ENCODE results near the gene FANCE.
"Not testable (repeated sequence)": the region's sequence is repeated elsewhere in the genome, so short reads cannot be mapped to it uniquely, and the experiment has no call there.

Gene FANCE

GRCh38 chr6:35435074-35435837, 16.9 kb upstream of the FANCE start:
- TF ChIP-seq ZFX (IDR thresholded peaks at IDR 0.05; ENCODE audit: borderline replicate concordance): no peak
- no peak for TF ChIP-seq CTCF (IDR thresholded peaks at IDR 0.05)
- no peak overlapping the region for H3K27ac ChIP-seq

DNA sequence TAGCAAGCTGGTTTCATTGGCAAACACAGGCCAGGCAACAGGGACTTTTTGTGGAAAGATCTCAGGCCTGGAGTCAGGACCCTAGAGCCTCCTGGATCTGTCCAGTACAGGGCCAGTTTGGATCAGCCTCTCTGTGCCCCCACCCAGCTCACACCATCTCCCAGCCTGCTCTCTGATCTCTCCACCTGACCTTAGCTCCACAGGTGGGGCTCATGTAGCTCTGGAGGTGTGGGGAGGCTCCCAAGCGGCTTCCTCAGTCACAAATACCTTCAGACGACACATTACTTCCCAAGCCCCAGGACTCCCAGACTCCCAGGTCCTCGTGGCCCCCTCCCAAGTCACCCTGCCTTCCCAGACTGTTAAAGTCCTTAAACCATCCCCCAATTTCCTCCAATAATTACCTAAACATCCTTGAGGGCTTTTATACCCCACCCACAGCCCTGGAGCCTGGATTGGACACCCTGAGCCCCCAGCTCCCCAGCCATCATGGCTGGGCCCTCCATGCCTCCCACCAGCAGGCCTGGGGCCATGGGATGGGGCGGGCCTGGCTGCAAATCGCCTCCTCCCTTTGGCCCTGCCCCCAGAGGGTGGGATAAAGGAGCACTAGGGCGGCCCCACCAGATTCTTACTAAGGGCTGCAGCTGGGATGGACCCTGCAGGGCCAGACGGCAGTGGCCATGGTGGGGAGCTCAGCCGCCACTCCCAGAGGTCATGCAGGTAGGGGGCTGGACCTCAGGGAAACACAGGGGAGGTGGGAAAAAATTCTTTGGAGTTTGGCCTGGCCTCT, 15.9 kb upstream of the FANCE start:
- no peak overlapping the region for H3K27ac ChIP-seq
- TF ChIP-seq CTCF (IDR thresholded peaks at IDR 0.05): no peak
- no peak for TF ChIP-seq ZFX (IDR thresholded peaks at IDR 0.05; ENCODE audit: borderline replicate concordance)

- H3K27ac ChIP-seq: not testable (repeated sequence)
Measured at GRCh38 chr6:35438378-35439065, 13.6 kb upstream of the FANCE start.

- H3K27ac ChIP-seq: no peak overlapping the region
- TF ChIP-seq CTCF (IDR thresholded peaks at IDR 0.05) (no peak), ZFX (IDR thresholded peaks at IDR 0.05; ENCODE audit: borderline replicate concordance) (no peak)
Measured at GRCh38 chr6:35439308-35439707, 12.8 kb upstream of the FANCE start.

DNA sequence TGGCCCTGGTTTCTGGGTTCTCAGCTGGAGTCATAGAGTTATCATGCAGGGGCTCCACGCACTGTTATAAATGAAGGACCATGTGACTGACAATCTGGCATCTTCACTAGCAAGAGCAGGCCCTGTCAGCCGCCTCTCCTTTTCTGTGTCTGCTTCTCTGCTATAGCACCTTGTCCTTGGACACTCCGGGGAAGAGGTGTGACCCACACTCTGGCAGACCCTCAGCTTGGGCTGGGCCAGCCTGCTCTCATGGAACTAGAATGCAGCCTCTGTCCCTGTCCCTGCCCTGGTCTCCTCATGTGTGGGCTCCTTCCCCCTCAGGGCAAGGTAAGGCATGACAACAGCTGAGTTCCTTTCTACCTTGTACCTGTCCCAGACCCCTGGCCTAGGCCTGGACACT, 10.9 kb upstream of the FANCE start:
- TF ChIP-seq ZFX (IDR thresholded peaks at IDR 0.05; ENCODE audit: borderline replicate concordance): no peak
- TF ChIP-seq CTCF (IDR thresholded peaks at IDR 0.05): no peak

DNA sequence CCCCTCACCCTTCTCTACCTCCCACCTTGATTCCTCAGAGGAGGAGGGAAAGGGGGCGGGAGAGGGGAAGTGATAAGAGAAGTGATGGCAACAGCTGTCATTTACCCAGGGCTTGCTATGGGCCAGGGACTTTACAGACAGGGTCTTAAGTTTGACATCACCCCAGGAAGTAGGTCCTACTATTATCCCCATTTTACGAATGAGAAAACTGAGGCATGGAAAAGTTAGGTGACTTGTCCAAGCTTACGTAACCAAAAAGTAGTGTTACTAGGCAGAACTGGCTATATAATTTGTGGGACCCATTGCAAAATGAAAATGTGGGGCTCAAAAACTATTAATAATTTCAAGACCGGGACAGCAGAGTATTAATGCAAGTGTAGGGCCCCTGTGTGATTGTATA, 10.5 kb upstream of the FANCE start:
- no peak overlapping the region for H3K27ac ChIP-seq
- no peak for TF ChIP-seq CTCF (IDR thresholded peaks at IDR 0.05)
- no peak for TF ChIP-seq ZFX (IDR thresholded peaks at IDR 0.05; ENCODE audit: borderline replicate concordance)

More for the DNA sequence above, 10.9 kb upstream of the FANCE start:
- H3K27ac ChIP-seq: no peak overlapping the region

- TF ChIP-seq CTCF (IDR thresholded peaks at IDR 0.05) (no peak), ZFX (IDR thresholded peaks at IDR 0.05; ENCODE audit: borderline replicate concordance) (no peak)
- no peak overlapping the region for H3K27ac ChIP-seq
Measured at GRCh38 chr6:35442693-35443092, 9.4 kb upstream of the FANCE start.

All from 22Rv1 (cell line).